GM19025 (cell line): ENCODE measurements around the gene SPOCD1.

Experiments
- ATAC-seq: cut with Tn5 transposase; IDR thresholded peaks from one replicate; pipeline ENCODE4 v1.9.1; 2021; ENCODE audit warnings: mild to moderate bottlenecking, low read depth, moderate library complexity; ENCODE audit not compliant: unreplicated experiment

Gene SPOCD1

DNA sequence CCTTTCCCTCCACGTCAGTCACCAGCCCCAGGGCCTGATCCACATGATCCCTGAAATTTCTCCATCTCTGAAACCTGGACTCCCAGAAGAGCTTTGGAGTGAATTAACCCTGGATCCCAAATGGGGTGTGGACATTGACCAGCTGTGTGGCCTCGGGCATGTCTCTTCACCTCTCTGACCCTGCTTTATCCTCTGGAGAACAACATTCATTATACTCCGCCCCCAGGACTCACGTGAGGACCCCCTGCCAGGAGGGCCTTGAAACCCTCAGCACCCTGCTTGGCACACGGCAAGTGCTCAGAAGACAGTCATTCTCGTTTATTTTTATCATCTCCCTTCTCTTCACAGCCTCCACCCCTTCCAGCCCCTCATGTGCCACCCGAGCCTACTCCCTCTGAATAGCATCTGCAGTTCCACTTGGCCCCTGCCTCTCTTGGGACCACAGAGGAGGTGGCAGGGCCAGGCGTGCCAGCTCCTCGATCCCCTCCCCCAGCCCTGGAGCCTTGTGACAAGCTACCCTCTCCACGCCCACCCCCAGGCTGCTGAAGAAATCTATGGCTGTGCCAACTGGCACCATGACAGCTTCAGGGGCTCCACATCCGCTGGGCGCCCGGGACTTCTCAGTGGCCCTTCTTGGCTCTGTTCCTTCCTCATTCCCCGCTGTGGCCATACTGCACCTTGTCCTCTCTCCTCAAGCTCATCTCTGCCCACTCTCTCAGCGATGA lies 69.7 kb downstream of the SPOCD1 start:
- ATAC-seq, result no peak

DNA sequence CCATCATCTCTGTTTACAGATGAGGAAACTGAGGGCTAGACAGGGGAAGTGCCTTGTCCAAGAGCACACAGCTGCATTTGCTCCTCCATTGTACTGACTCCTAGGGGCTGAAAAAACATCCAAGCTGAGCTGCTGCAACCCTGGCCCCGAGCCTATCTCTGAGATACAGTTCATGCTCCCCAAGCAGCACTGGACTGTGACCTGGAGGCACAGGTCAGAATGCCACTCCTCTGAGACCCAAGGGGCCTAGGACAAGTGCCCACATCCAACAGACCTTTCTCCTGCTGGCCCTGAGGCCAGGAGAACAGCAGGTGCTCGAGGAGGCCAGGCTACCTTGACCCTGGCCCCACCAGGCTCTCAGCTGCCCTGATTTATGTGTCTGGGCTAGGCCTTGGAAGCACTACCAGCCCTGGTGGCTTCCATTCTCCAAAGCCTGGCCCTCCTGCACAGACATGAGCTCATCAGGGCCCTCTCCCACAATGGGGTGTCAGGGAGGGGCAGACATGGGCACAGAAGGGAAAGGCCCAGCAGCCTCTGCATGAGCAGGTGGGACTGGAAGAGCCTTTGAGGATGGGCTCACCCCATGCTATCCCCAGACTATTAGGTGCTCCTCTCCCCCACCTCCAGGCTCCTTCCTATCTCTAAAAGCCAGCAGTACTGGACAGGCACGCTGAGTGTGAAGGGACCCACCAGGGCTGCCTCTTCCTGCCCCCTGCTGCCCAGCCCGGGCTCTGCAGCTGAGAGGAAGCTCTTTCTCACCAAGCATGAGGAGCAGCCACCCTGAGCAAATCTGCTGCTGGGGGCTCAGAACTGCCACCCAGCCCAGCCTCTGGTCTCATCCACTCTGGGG lies 70.5 kb downstream of the SPOCD1 start:
- ATAC-seq, result no peak

DNA sequence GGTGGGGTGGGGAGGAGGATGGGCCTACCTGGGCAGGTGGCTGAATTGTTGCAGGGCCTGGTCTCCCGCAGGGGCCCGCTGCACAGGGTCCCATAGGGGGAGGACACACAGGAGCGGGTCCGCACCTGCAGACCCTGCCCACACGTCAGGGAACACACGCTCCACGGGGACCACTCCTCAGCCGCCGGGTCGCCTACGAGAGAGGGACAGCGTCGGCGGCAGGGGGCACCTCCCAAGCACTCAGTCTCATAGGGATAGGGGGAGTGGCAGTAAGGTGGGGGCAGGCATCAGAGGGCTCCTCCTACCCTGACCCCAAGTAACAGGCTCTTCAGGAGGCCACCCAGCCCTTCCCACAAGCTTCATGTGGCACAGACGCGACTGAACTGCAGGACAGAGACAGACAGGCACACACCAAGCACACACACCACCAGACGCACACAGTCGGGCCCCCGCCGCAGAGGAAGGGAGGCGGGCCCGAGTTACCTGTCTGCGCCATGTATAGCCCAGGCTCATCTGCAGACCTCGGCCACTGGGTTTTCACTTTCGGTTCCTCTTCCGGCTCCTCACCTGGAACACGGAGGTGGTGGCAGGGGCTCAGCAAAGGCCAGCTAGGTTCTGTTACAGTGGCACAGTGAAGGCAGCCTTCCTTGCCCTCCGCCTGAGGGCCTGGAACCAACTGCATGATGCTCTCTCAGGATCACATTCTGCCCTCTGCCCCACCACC lies 71.5 kb downstream of the SPOCD1 start:
- ATAC-seq, result no peak

DNA sequence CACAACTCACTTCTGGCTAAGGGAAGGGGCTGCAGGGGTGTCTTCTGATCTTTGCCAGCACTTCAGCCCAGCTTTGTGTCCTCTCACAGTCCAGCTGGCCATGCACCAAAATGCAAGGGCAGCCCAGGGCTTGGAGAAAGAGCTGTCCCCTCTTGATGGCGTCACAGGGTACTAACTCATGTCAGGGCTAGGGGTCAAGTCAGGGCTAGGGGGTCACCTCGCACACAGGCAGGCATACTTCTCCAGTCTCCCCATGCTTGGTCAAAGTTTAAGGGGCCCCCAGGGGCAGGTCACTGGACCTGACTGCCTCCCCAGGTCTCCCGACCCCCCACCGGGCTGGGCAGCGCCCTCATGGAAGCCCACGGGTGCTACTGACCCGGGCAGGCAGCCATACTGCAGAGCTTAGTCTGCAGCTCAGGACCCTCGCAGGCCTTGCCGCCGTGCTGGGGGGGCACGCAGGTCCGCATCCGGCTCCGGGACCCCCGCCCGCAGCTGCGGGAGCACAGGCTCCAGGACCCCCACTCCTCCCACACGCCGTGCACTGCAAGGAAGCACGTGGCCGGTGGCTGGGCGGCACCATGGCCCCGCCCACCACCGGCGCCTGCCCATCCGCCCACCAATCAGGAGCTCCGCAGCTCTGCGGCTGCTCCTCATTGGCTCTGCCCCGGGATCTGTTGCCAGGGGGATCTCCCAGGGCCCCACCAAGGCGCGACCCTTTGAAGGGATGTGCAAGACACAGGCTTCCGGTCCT lies 73.2 kb downstream of the SPOCD1 start:
- no peak for ATAC-seq
